ENCODE results near the gene ACTR8.

Gene ACTR8

DNA sequence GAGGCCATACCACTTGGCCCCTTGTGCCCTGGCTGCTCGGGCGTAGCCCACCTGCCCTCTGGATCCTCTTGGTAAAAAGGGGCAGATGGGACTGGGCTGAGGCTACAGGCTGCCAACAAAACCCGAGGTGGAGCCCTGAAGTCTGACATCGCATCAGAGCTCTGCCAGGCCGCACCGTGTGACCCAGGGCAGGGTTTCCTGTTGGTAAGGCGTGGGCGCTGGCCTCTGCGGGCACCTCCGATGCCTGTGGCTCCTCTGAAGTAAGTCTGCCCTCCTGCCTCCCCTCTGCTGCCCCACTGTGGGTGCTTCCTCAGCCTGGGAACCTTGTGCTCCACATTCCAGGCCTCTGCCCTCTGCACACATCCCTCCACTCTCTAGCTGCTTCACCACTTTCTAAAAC lies 44.6 kb downstream of the ACTR8 start:
- no peak overlapping the region for H3K4me3 ChIP-seq (ENCODE audit: low read length)
- no peaks in the 10 kb centered on the region for H3K9me3 ChIP-seq (ENCODE audit: control insufficient read depth, insufficient read depth, low read length)
- H3K9me2 ChIP-seq (replicated peaks; ENCODE audit: control insufficient read depth, low read length): no peaks in the 10 kb centered on the region
- H3K36me3 ChIP-seq (ENCODE audit: control insufficient read depth, low read length): no peaks in the 10 kb centered on the region
- no peak overlapping the region for H3K27ac ChIP-seq (ENCODE audit: low read depth, low read length)
- no peaks in the 10 kb centered on the region for H3K79me2 ChIP-seq (ENCODE audit: control insufficient read depth, low read length)
- no peaks in the 10 kb centered on the region for H4K20me1 ChIP-seq (ENCODE audit: control insufficient read depth, insufficient read depth, low read depth, low read length)
- no peak overlapping the region for H3K4me2 ChIP-seq (ENCODE audit: low read length)
- H3K27me3 ChIP-seq (ENCODE audit: control insufficient read depth, low read length): peaks cover under 1% of the 10 kb centered on the region; the same call in 1 of the 2 replicates
- H3F3A ChIP-seq (ENCODE audit: control insufficient read depth, insufficient read depth): no peaks in the 10 kb centered on the region
- TF ChIP-seq, protein P1, sequence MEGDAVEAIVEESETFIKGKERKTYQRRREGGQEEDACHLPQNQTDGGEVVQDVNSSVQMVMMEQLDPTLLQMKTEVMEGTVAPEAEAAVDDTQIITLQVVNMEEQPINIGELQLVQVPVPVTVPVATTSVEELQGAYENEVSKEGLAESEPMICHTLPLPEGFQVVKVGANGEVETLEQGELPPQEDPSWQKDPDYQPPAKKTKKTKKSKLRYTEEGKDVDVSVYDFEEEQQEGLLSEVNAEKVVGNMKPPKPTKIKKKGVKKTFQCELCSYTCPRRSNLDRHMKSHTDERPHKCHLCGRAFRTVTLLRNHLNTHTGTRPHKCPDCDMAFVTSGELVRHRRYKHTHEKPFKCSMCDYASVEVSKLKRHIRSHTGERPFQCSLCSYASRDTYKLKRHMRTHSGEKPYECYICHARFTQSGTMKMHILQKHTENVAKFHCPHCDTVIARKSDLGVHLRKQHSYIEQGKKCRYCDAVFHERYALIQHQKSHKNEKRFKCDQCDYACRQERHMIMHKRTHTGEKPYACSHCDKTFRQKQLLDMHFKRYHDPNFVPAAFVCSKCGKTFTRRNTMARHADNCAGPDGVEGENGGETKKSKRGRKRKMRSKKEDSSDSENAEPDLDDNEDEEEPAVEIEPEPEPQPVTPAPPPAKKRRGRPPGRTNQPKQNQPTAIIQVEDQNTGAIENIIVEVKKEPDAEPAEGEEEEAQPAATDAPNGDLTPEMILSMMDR (IDR thresholded peaks at IDR 0.05; ENCODE audit: low read depth, low read length, poor library complexity, severe bottlenecking): no peak
- TF ChIP-seq EZH2phosphoT487 (IDR thresholded peaks at IDR 0.05; ENCODE audit: borderline replicate concordance, low read length): no peak
- H3K4me1 ChIP-seq (ENCODE audit: control insufficient read depth, low read length): no peaks in the 10 kb centered on the region

DNA sequence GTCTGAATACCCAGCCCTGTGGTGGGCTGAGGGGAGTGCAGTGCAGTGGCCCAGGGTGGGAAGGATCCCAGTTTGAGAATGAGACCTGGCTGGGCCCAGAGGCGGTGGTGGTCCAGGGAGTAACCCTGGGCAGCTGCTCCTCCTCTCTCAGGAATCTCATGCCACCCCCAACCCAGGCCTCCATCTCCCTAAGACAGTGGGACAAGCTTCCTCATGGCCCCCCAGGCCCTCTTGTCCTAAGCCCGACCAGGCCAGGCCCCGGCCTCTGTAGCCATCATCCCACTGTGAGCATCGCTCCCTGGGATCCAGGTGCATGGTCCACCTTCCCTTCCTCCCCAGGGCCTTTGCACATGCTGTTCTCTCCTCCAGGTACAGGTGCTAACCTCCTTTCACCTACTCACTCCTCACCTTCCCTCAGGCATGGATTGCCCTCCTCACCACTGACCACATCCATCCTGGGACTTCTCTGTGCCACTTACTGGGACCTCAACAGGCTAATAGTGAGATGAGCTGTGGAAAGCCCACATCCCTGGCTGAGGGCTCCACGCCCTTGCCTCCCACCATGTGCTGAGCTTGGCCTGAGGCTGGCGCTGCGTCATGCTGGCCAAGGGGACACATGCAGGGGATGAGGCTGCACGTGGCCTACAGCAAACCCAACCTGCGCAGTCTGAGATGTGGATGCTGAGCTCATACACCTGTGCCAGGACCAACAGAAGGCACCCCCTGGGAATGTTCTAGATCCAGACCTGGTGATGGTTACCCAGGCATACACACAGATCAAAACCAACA lies 45.7 kb downstream of the ACTR8 start:
- Histone ChIP-seq H3K4me2 (ENCODE audit: low read length) (no peak overlapping the region), H3K79me2 (ENCODE audit: control insufficient read depth, low read length) (no peaks in the 10 kb centered on the region), H3K4me1 (ENCODE audit: control insufficient read depth, low read length) (no peaks in the 10 kb centered on the region), H4K20me1 (ENCODE audit: control insufficient read depth, insufficient read depth, low read depth, low read length) (no peaks in the 10 kb centered on the region), H3K27me3 (ENCODE audit: control insufficient read depth, low read length) (no peaks in the 10 kb centered on the region), H3K27ac (ENCODE audit: low read depth, low read length) (no peak overlapping the region), H3K9me3 (ENCODE audit: control insufficient read depth, insufficient read depth, low read length) (no peaks in the 10 kb centered on the region), H3K9me2 (replicated peaks; ENCODE audit: control insufficient read depth, low read length) (no peaks in the 10 kb centered on the region), H3F3A (ENCODE audit: control insufficient read depth, insufficient read depth) (no peaks in the 10 kb centered on the region), H3K4me3 (ENCODE audit: low read length) (no peak overlapping the region), H3K36me3 (ENCODE audit: control insufficient read depth, low read length) (no peaks in the 10 kb centered on the region)
- TF ChIP-seq, protein P1 (IDR thresholded peaks at IDR 0.05; ENCODE audit: low read depth, low read length, poor library complexity, severe bottlenecking): no peak
- no peak for TF ChIP-seq EZH2phosphoT487 (IDR thresholded peaks at IDR 0.05; ENCODE audit: borderline replicate concordance, low read length)

DNA sequence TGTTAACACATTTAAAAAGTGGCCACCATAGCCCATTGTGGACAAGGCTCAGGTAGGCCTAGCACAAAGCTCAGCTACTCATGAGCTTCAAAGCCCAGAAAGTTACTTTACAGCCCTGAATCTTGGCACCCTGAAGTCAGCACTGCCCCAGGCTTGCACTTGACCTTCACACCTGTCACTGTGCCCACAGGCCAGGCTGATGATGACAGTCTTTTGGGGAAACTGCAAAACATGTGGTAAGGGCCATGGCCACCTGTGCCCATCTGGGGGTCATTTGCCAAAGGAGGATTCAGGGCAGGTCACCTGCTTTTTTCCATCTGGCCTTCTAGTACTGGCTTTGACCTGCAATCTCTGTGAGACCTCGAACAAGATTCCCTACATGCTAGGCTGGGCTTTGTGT lies 46.7 kb downstream of the ACTR8 start:
- H3K9me2 ChIP-seq (replicated peaks; ENCODE audit: control insufficient read depth, low read length): no peaks in the 10 kb centered on the region
- H3K27me3 ChIP-seq (ENCODE audit: control insufficient read depth, low read length): no peaks in the 10 kb centered on the region
- H3K9me3 ChIP-seq (ENCODE audit: control insufficient read depth, insufficient read depth, low read length): no peaks in the 10 kb centered on the region
- no peak overlapping the region for H3K27ac ChIP-seq (ENCODE audit: low read depth, low read length)
- TF ChIP-seq, protein P1 (IDR thresholded peaks at IDR 0.05; ENCODE audit: low read depth, low read length, poor library complexity, severe bottlenecking): no peak
- TF ChIP-seq EZH2phosphoT487 (IDR thresholded peaks at IDR 0.05; ENCODE audit: borderline replicate concordance, low read length): no peak
- no peaks in the 10 kb centered on the region for H4K20me1 ChIP-seq (ENCODE audit: control insufficient read depth, insufficient read depth, low read depth, low read length)
- H3K79me2 ChIP-seq (ENCODE audit: control insufficient read depth, low read length): no peaks in the 10 kb centered on the region
- no peaks in the 10 kb centered on the region for H3F3A ChIP-seq (ENCODE audit: control insufficient read depth, insufficient read depth)
- no peak overlapping the region for H3K4me2 ChIP-seq (ENCODE audit: low read length)
- no peaks in the 10 kb centered on the region for H3K36me3 ChIP-seq (ENCODE audit: control insufficient read depth, low read length)
- no peak overlapping the region for H3K4me3 ChIP-seq (ENCODE audit: low read length)
- no peaks in the 10 kb centered on the region for H3K4me1 ChIP-seq (ENCODE audit: control insufficient read depth, low read length)
